Activated naive CD4-positive, alpha-beta T cell treated with anti-CD3 and anti-CD28 coated beads for 36 hours (primary cell): ENCODE data around the gene PHF14. TPM values are rescaled to one million over a fixed set of nuclear protein-coding genes. Genes with fewer than 3 reads are reported as not detected.
"Not testable (repeated sequence)": the region's sequence is repeated elsewhere in the genome, so short reads cannot be mapped to it uniquely, and the experiment has no call there.

Experiments used
- CTCF ChIA-PET: fragments of 350-600 bp; sonication (Branson Sonifier 250); formaldehyde crosslinking; loops from one replicate; lab custom pipeline; 2021; ENCODE audit warnings: antibody characterized with exemption; lab: Charles Lee
- DNase-seq: peaks from one replicate; pipeline ENCODE4 v3.0.0-alpha.2; 2020
- H3K27ac Mint-ChIP-seq: one replicate; pipeline ENCODE4 v1.8.0; 2021; ENCODE audit warnings: mild to moderate bottlenecking, mixed read lengths
- H3K27me3 Mint-ChIP-seq: one replicate; pipeline ENCODE4 v1.8.0; 2021; ENCODE audit warnings: low read depth, mixed read lengths
- H3K36me3 Mint-ChIP-seq: one replicate; pipeline ENCODE4 v1.8.0; 2021; ENCODE audit warnings: low read depth, mixed read lengths
- H3K4me1 Mint-ChIP-seq: one replicate; pipeline ENCODE4 v1.8.0; 2021; ENCODE audit warnings: low read depth, mixed read lengths
- H3K4me3 Mint-ChIP-seq: one replicate; pipeline ENCODE4 v1.8.0; 2021; ENCODE audit warnings: mild to moderate bottlenecking, moderate library complexity, mixed read lengths
- H3K9me3 Mint-ChIP-seq: one replicate; pipeline ENCODE4 v1.8.0; 2021; ENCODE audit warnings: mixed read lengths
- intact Hi-C: fragments of 100-400 bp; cut with micrococcal nuclease; formaldehyde crosslinking; loops from one replicate; pipeline ENCODE4 v1.15.1; 2023
- total RNA-seq, 2 experiments: library from RNA; stranded (reverse); gene quantifications; one replicate each; pipeline ENCODE4 v1.2.3, GENCODE V29; 2021

PHF14 gene
- total RNA-seq = 10 to 100 TPM; 26.0 to 28.1 TPM

DNA sequence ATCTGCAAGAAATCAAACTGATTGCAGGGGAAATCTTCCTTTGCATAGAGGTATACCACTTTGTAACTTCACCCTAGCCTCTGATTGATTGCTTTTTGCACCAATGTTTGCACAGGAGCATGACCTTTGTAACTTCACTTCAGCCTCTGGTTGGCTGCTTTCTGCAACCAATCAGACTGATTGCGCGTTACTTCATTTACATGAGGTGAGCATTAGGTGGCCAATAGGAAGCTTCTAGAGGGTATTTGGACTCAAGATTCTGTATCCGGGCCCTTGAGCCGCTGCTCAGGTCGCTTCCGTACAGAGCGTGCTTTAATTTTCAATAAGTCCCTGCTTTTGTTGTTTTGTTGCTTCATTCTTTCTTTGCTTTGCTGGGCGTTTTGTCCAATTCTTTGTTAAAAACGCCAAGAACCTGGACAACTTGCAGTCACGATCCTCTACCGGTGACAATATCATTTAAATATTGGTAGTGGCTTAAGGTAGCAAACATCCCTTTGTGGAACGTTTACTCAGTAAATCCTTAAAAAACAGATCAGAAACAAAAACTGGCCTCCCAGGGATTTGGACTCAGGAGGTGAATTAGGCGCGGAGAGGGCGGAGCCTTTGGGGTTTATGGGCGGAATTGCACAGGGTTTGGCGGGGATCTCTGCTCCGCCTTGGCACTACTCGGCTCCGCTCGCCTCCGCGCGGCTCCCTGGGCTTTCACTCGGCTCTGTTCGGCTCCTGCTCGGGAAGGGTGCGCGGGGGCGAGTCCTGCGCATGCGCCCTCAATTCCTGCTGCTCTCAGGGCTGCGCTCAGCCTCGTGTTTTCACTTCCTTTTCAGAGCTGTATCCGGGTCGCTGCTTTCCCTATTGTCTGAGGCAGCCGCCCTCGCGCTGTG is at the start of gene PHF14:
TSS of gene PHF14 (plus strand) at position 812 of the 881 bp plus-strand sequence. CDS start 452 bp downstream, outside the sequence.
- H3K27me3 Mint-ChIP-seq = peaks cover 8% of the 10 kb centered on the region
- peak; percentile 97 for DNase-seq
- H3K4me3 Mint-ChIP-seq = peak within 1 kb of the TSS; percentile 90
- intact Hi-C loops = loop anchor here (1.0 to 10.0 kb wide), 3 partner anchors 33 to 1713 kb away; a partner anchor contains a TSS
- H3K36me3 Mint-ChIP-seq = peaks cover 22% of the 10 kb centered on the region
- peaks cover 31% of the 10 kb centered on the region for H3K4me1 Mint-ChIP-seq
- H3K9me3 Mint-ChIP-seq = no peaks in the 10 kb centered on the region
- H3K27ac Mint-ChIP-seq = peak within 1 kb of the TSS; percentile 89
- CTCF ChIA-PET = no interaction called here

DNA sequence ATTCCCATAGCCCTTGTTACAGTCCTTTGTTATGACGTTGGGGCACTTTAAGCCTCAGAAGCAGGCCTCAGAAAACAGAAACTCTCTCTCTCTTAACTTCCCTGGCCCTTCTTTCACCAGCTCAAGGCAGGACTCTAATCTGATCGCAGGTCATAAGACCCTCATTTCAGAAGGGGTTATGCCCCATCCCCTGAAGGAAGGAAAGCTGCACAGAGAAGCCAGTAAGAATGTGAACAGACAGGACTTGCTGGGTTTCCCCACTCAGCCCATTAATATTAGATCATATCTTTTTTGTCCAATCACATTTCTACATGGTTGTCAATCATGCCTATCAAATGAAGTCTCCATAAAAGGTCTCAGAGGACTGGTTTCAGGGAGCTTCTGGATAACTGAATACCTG is 49.3 kb upstream of the PHF14 start:
- Mint-ChIP-seq H3K4me3 (no peak overlapping the region), H3K36me3 (no peaks in the 10 kb centered on the region), H3K9me3 (no peaks in the 10 kb centered on the region), H3K27me3 (no peaks in the 10 kb centered on the region), H3K4me1 (no peaks in the 10 kb centered on the region), H3K27ac (no peak overlapping the region)
- intact Hi-C loops = no loop called here
- DNase-seq = no peak
- CTCF ChIA-PET = no interaction called here

DNA sequence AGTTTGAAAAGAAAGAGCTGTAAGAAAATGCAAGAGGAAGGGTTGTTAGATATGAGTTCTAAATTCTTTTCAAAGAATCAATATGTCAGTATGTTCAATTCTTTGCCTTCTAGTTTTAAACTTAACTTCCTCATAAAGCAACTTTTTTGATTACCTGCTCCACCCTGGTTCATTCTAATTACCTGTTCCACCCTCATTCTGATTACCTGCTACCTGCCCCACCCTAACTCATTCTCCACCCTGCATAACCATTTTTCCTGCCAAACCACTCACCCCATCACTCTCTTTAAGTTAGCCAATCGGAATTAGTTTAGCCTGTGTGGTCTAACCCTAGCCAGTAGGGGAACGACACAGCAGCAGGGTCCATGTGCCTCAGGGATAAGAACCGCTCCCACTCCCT is 45.5 kb upstream of the PHF14 start:
- H3K36me3 Mint-ChIP-seq = peaks cover 12% of the 10 kb centered on the region
- H3K4me3 Mint-ChIP-seq, DNase-seq, H3K4me1 Mint-ChIP-seq, H3K9me3 Mint-ChIP-seq, H3K27ac Mint-ChIP-seq, H3K27me3 Mint-ChIP-seq, intact Hi-C loops: not testable (repeated sequence)
- CTCF ChIA-PET = interaction anchor here (0.9 to 1.2 kb wide), 3 partner anchors 10 to 124 kb away, joined by 3 to 4 read pairs (median 4); no protein-coding TSS in a partner anchor

GRCh38 chr7:10930551-10930950 is 43.1 kb upstream of the PHF14 start:
- CTCF ChIA-PET = interaction anchor here (0.7 kb wide), 1 partner anchor 610 kb away, joined by 3 read pairs; no protein-coding TSS in a partner anchor
- Mint-ChIP-seq H3K27ac (no peak overlapping the region), H3K4me1 (peaks cover 5% of the 10 kb centered on the region), H3K9me3 (no peaks in the 10 kb centered on the region), H3K4me3 (no peak overlapping the region), H3K27me3 (no peaks in the 10 kb centered on the region), H3K36me3 (peaks cover 12% of the 10 kb centered on the region)
- no peak for DNase-seq
- intact Hi-C loops = no loop called here

- intact Hi-C loops = no loop called here
- no peak for DNase-seq
- Mint-ChIP-seq H3K4me3 (no peak overlapping the region), H3K36me3 (peaks cover 15% of the 10 kb centered on the region), H3K27me3 (no peaks in the 10 kb centered on the region), H3K4me1 (peaks cover 9% of the 10 kb centered on the region), H3K27ac (no peak overlapping the region), H3K9me3 (no peaks in the 10 kb centered on the region)
- CTCF ChIA-PET = interaction anchor here (0.7 kb wide), 1 partner anchor 611 kb away, joined by 3 read pairs; no protein-coding TSS in a partner anchor
Observed at GRCh38 chr7:10931161-10931560, 42.5 kb upstream of the PHF14 start.

DNA sequence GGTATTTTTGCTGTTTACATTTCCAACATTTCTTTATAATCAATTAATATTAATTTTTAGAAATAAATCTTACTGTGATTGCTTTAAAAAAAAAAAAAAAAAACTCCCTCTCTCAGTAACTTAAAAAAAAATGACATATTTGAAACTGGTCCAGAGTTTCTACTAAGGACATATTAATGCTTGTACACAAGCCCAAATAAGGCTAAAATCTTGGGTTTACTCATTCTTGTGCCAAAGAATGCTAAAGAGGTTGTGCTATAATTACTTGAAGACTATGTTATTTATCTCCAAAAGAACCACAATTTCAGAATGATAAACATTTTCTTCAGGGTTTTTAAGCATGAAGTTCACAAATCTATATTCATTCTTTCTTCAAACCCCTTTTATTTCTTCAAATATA is 39.4 kb upstream of the PHF14 start:
- H3K36me3 Mint-ChIP-seq = peaks cover 28% of the 10 kb centered on the region
- H3K27ac Mint-ChIP-seq = no peak overlapping the region
- peaks cover 31% of the 10 kb centered on the region for H3K4me1 Mint-ChIP-seq
- no peak for DNase-seq
- no peaks in the 10 kb centered on the region for H3K27me3 Mint-ChIP-seq
- intact Hi-C loops = no loop called here
- CTCF ChIA-PET = no interaction called here
- no peak overlapping the region for H3K4me3 Mint-ChIP-seq
- no peaks in the 10 kb centered on the region for H3K9me3 Mint-ChIP-seq

DNA sequence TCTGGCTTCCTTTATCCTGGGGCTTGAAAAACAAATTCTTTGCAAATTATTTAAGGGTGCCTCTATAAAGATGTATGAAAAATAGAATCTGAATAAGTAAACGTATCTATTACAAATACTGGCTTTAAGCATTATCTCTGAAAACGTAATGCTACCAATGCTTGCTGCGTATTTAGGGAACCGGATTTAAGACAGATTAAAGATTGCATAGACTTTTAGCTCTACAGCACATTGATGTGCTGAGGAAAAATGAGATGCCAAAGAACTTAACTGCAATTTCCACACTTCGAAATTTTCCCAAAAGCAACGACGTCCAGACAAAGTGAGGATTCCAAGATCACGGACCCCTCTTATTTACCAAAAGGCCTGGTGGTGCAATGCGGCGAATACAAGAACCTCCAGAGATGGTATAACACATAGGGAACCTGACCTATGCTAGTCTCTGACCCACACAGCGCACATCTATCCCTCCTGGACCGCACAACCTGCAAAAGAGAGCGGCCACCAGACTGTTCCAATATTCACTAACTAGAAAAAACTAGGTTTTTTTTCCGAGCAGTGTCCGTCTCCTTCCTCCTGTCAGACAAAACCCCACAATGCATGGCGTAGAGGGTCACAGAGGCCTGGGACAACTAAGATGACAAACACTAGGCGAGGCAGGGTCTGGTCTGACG is 34.3 kb upstream of the PHF14 start:
- Mint-ChIP-seq H3K36me3 (peaks cover 17% of the 10 kb centered on the region), H3K4me1 (peaks cover 31% of the 10 kb centered on the region), H3K4me3 (no peak overlapping the region), H3K27ac (no peak overlapping the region), H3K9me3 (no peaks in the 10 kb centered on the region), H3K27me3 (no peaks in the 10 kb centered on the region)
- no peak for DNase-seq
- intact Hi-C loops = no loop called here
- CTCF ChIA-PET = interaction anchor here (0.7 kb wide), 1 partner anchor 272 kb away, joined by 3 read pairs; no protein-coding TSS in a partner anchor

- Mint-ChIP-seq H3K36me3 (peaks cover 17% of the 10 kb centered on the region), H3K27ac (no peak overlapping the region), H3K4me3 (no peak overlapping the region), H3K4me1 (peaks cover 32% of the 10 kb centered on the region), H3K27me3 (no peaks in the 10 kb centered on the region), H3K9me3 (no peaks in the 10 kb centered on the region)
- peak; percentile 86 for DNase-seq
- intact Hi-C loops = loop anchor here (1.0 kb wide), 3 partner anchors 33 to 1271 kb away; partner anchors contain the start of genes PHF14 and TMEM106B
- CTCF ChIA-PET = interaction anchor here (0.7 to 1.6 kb wide), 3 partner anchors 10 to 272 kb away, joined by 3 to 7 read pairs (median 3); no protein-coding TSS in a partner anchor
Observed at GRCh38 chr7:10939911-10940703, 33.6 kb upstream of the PHF14 start.

DNA sequence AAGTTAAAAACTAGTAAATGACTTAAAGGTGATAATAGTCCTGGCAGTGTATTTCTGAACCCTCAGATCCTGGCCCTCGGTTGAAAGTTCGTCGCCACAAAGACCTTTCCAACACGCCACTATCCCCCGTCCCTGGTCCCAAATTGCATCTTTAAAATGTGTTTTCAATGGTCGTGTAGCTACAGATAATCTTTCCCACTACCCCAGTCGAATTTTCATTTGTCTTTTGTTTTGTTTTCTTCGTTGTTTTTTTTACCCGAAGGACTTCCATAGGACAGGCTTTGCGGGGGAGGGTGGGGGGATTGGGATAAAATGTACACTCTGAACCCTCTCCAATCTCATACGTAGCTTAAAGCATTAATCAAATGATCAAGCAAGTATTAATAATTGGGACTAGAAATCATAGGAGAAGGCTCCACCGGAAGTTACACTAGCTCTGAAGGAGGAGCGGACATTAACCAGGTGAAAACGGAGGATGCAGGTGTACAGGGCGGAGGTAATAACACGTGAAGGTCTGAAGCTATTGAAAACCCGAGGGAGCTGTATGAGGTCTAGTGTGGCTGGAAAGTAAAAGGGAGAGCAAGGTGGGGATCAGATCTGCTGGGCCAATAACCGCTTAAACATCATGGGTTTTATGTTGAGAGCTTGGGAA is 32.8 kb upstream of the PHF14 start:
- no peak overlapping the region for H3K27ac Mint-ChIP-seq
- no peaks in the 10 kb centered on the region for H3K9me3 Mint-ChIP-seq
- peak; percentile 17 for DNase-seq
- H3K4me1 Mint-ChIP-seq = peaks cover 26% of the 10 kb centered on the region
- CTCF ChIA-PET = interaction anchor here (0.8 to 1.6 kb wide), 2 partner anchors 10 to 271 kb away, joined by 3 to 7 read pairs; no protein-coding TSS in a partner anchor
- intact Hi-C loops = loop anchor here (1.0 kb wide), 3 partner anchors 32 to 1270 kb away; partner anchors contain the start of genes PHF14 and TMEM106B
- no peaks in the 10 kb centered on the region for H3K27me3 Mint-ChIP-seq
- H3K4me3 Mint-ChIP-seq = no peak overlapping the region
- peaks cover 15% of the 10 kb centered on the region for H3K36me3 Mint-ChIP-seq

- CTCF ChIA-PET = interaction anchor here (0.7 to 0.8 kb wide), 2 partner anchors 10 to 18 kb away, joined by 3 read pairs; no protein-coding TSS in a partner anchor
- H3K9me3 Mint-ChIP-seq = peaks cover 3% of the 10 kb centered on the region
- H3K27me3 Mint-ChIP-seq = peaks cover 3% of the 10 kb centered on the region
Observed at GRCh38 chr7:10950494-10950893, 23.2 kb upstream of the PHF14 start.

DNA sequence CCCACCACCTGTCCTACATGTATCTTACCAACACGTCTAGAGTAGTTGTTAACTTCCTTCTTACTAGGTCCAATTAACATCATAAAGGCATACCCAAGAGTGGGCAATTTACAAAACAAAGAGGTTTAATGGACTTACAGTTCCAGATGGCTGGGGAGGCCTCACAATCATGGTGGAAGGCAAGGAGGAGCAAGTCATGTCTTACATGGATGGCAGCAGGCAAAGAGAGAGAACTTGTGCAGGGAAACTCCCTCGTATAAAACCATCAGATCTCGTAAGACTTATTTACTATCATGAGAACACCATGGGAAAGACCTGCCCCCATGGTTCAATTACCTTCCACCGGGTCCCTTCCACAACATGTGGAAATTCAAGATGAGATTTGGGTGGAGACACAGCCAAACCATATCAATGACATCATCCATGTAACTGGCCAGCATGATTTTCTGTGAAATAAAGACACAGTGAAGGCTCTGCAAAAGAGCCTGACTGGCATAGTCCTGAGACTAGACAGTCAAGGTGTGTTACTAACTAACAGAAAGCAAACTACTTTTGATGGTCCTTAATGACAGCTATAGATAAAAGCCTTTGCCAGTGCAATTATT is 22.6 kb upstream of the PHF14 start:
- H3K9me3 Mint-ChIP-seq, H3K4me1 Mint-ChIP-seq, intact Hi-C loops, H3K4me3 Mint-ChIP-seq, H3K36me3 Mint-ChIP-seq, DNase-seq, H3K27me3 Mint-ChIP-seq, H3K27ac Mint-ChIP-seq: not testable (repeated sequence)
- CTCF ChIA-PET = interaction anchor here (0.7 to 0.8 kb wide), 2 partner anchors 11 to 18 kb away, joined by 3 read pairs; no protein-coding TSS in a partner anchor

More at GRCh38 chr7:10950494-10950893, 23.2 kb upstream of the PHF14 start:
- intact Hi-C loops = no loop called here
- Mint-ChIP-seq H3K4me1 (no peaks in the 10 kb centered on the region), H3K4me3 (no peak overlapping the region), H3K27ac (no peak overlapping the region), H3K36me3 (no peaks in the 10 kb centered on the region)
- DNase-seq = no peak
